ENCODE measurements around the gene GPX7. TPM values are rescaled to one million over a fixed set of nuclear protein-coding genes. Genes with fewer than 3 reads are reported as not detected.

GPX7 gene
- total RNA-seq, 2 donors from 2014 or later, result 12.0 to 17.6 TPM

GRCh38 chr1:52651904-52652303 lies 49.7 kb downstream of the GPX7 start:
- H3K27ac ChIP-seq, result no peak overlapping the region
- H3K9me3 ChIP-seq, result no peaks in the 10 kb centered on the region
- no peaks in the 10 kb centered on the region for H3K4me1 ChIP-seq
- H3K36me3 ChIP-seq, result no peaks in the 10 kb centered on the region
- DNase-seq (ENCODE audit: low spot score), result no peak
- TF ChIP-seq CTCF (IDR thresholded peaks at IDR 0.05), result no peak
- no peak overlapping the region for H3K4me3 ChIP-seq
- H3K27me3 ChIP-seq, result no peaks in the 10 kb centered on the region

DNA sequence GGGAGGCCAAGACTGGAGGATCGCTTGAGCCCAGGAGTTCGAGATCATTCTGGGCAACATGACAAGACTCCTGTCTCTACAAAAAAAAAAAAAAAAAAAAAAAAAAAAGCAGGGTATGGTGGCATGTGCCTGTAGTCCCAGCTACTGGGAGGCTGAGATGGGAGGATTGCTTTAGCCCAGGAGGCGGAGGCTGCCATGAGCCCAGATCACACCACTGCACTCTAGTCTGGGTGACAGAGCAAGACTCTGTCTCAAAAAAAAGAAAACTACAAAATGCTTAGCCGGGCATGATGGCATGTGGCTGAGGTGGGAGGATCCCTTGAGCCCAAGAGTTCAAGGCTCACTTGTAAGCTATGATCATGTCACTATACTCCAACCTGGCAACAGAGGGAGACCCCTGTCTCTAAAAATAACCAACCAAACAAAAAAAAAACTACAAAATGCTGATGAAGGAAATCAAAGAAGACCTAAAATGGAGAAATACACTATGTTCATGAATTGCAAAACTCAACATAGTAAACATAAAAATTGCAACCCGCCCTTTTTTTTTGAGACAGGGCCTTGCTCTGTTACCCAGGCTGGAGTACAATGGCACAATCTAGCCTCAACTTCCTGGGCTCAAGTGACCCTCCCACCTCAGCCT lies 51.2 kb downstream of the GPX7 start:
- Histone ChIP-seq H3K27ac (no peak overlapping the region), H3K9me3 (no peaks in the 10 kb centered on the region), H3K4me3 (no peak overlapping the region), H3K27me3 (no peaks in the 10 kb centered on the region), H3K36me3 (no peaks in the 10 kb centered on the region), H3K4me1 (no peaks in the 10 kb centered on the region)
- TF ChIP-seq CTCF (IDR thresholded peaks at IDR 0.05), result no peak
- DNase-seq (ENCODE audit: low spot score), result no peak

- Histone ChIP-seq H3K27me3 (no peaks in the 10 kb centered on the region), H3K9me3 (no peaks in the 10 kb centered on the region), H3K27ac (no peak overlapping the region), H3K4me1 (no peaks in the 10 kb centered on the region), H3K36me3 (no peaks in the 10 kb centered on the region), H3K4me3 (no peak overlapping the region)
- DNase-seq (ENCODE audit: low spot score), result no peak
- TF ChIP-seq CTCF (IDR thresholded peaks at IDR 0.05), result no peak
These were observed 51.9 kb downstream of the GPX7 start for GRCh38 chr1:52654063-52654462.

DNA sequence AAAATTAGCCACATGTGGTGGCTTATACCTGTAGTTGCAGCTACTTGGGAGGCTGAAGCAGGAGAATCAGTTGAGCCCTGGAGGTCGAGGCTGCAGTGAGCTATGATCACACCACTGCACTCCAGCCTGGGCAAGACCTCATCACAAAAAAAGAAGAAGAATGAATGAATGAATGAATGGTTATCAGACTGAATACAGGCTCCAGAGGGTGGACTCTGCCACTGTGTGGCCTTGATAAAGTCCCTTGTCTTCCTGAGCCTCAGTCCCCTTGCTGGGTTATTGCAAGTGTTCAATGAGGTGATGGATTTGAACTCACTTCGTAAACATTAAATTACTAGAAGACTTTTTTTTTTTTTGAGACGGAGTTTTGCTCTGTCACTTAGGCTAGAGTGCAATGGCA lies 55.5 kb downstream of the GPX7 start:
- no peak for TF ChIP-seq CTCF (IDR thresholded peaks at IDR 0.05)
- no peaks in the 10 kb centered on the region for H3K9me3 ChIP-seq

More for the DNA sequence above, 55.5 kb downstream of the GPX7 start:
- Histone ChIP-seq H3K27ac (no peak overlapping the region), H3K36me3 (no peaks in the 10 kb centered on the region), H3K4me1 (no peaks in the 10 kb centered on the region), H3K4me3 (no peak overlapping the region), H3K27me3 (no peaks in the 10 kb centered on the region)
- no peak for DNase-seq (ENCODE audit: low spot score)

Other genes starting within 250 kb of the GPX7 start
- 10 to 100 TPM; 11.0 to 20.6 TPM for gene CC2D1B, start 236.2 kb upstream of the GPX7 start, total RNA-seq
- under 1 TPM in 1 of 2 donors, not detected in 1; 0.28 TPM for gene ORC1, start 197.9 kb upstream of the GPX7 start, total RNA-seq
- 1 to 10 TPM; 5.9 to 7.2 TPM for gene PRPF38A, start 197.8 kb upstream of the GPX7 start, total RNA-seq
- 10 to 100 TPM; 27.4 to 33.3 TPM for gene TUT4, start 49.3 kb upstream of the GPX7 start, total RNA-seq
- gene SHISAL2A, start 30.8 kb downstream of the GPX7 start, total RNA-seq, result not detected
- 10 to 100 TPM in 1 of 2 donors, 1 to 10 TPM in 1; 8.7 to 10.6 TPM for gene COA7, start 96.0 kb downstream of the GPX7 start, total RNA-seq
- 10 to 100 TPM; 44.1 to 70.7 TPM for gene ZYG11B, start 124.1 kb downstream of the GPX7 start, total RNA-seq
- gene ZYG11A, start 240.4 kb downstream of the GPX7 start, total RNA-seq, result not detected

Measured in right atrium auricular region (tissue), 2 donors.